Adrenal gland (tissue), 12 donors: Measurements from ENCODE around the gene CDC7. TPM values are rescaled to one million over a fixed set of nuclear protein-coding genes. Genes with fewer than 3 reads are reported as not detected.

ENCODE experiments used
- DNase-seq, 7 donors: peaks; one replicate each; pipeline ENCODE4 v3.0.0-alpha.2; 2019 to 2020
- H3K27ac ChIP-seq, 5 donors: fragments of 200-600 bp; sonication (generic) in 4 of 5; 1 replicate in 3 of 5; 2 replicates in 2 of 5; pipeline versions ENCODE4 v1.5.1 to v1.8.0; 2016 to 2020; ENCODE audit warnings: mild to moderate bottlenecking in 1 of 5
- H3K27me3 ChIP-seq: fragments of 200-600 bp; 2 replicates; pipeline ENCODE4 v1.8.0; 2021
- H3K36me3 ChIP-seq, 2 donors: fragments of 200-600 bp; replicated peaks in 1 of 2; 1 replicate in 1 of 2; 2 replicates in 1 of 2; pipeline versions ENCODE4 v1.5.1 to v1.8.0; 2018 to 2022
- H3K4me1 ChIP-seq, 2 donors: fragments of 200-600 bp; replicated peaks in 1 of 2; 1 replicate in 1 of 2; 2 replicates in 1 of 2; pipeline versions ENCODE4 v1.5.1 to v1.8.0; 2018 to 2021
- H3K4me3 ChIP-seq, 4 donors: fragments of 200-600 bp; sonication (generic) in 3 of 4; one replicate each; pipeline ENCODE4 v1.5.1; 2016 to 2018
- H3K9me3 ChIP-seq, 3 donors: fragments of 200-600 bp; sonication (generic) in 1 of 3; replicated peaks in 1 of 3; 1 replicate in 2 of 3; 2 replicates in 1 of 3; pipeline versions ENCODE4 v1.5.1 to v1.8.0; 2016 to 2021
- POLR2A ChIP-seq, 2 donors: fragments of 450-650 bp; IDR thresholded peaks; one replicate each; pipeline ENCODE4 v1.6.1; 2017; ENCODE audit warnings: antibody characterized with exemption in 2 of 2, mild to moderate bottlenecking in 2 of 2, moderate library complexity in 1 of 2
- whole genome bisulfite sequencing, 4 donors: extraction: QIAGEN DNeasy Blood & Tissue Kit in 2 of 4; methylation state at CpG; one replicate each; pipeline versions ENCODE4 v1.1.5 to v1.1.7; 2013 to 2017; 5-methylcytosine and 5-hydroxymethylcytosine counted together
- intact Hi-C, 2 donors: fragments of 100-400 bp; cut with DNase I; formaldehyde crosslinking; loops; one replicate each; pipeline versions ENCODE4 v1.14.1 to v1.15.0; 2022 to 2023
- polyA plus RNA-seq, 3 donors: library from polyadenylated mRNA; stranded (reverse); fragments of 200-250 nt in 2 of 3; fragments of 350-450 nt in 1 of 3; fragmentation: Illumina TruSeq in 1 of 3; extraction: RNeasy Lipid Tissue Mini Kit (QIAGEN cat#74804) in 1 of 3; gene quantifications; one replicate each; pipeline ENCODE4 v1.2.3, GENCODE V29; 2013 to 2014
- total RNA-seq, 9 donors: library from RNA; depleted of rRNA in 4 of 9; stranded (reverse); fragments of >200 nt in 4 of 9; fragments of 120-200 nt in 1 of 9; fragmentation: NEBNext Ultra II Directional in 1 of 9; extraction: Animal tissue kit (Norgen Biotek cat#: 25700) in 1 of 9; gene quantifications; one replicate each; pipeline versions ENCODE4 v1.1.0 to v1.2.4, GENCODE V29; 2013 to 2023
- TF ChIP-seq, protein P1 (sequence below), 6 experiments: fragments of 450-650 bp in 4 of 6; fragments of 200-600 bp in 2 of 6; sonication (generic) in 1 of 6; IDR thresholded peaks; 1 replicate in 5 of 6; 2 replicates in 1 of 6; pipeline versions ENCODE4 v1.5.1 to v1.8.0; 2016 to 2021; ENCODE audit warnings: antibody characterized with exemption in 6 of 6, mild to moderate bottlenecking in 2 of 6, moderate library complexity in 1 of 6
- donor health status: healthy with polysubstance abuse.
- donor health status: Bipolar disorder and iron deficiency.
- donor health status: DM: yes; HTN: yes; CAD: no.
- donor health status: DM: no; HTN: no; CAD: no.
- donor health status: DM: no; HTN: no; CAD: no.
- donor health status: DM: yes; HTN: yes; CAD: no.

CDC7 gene
- total and polyA plus RNA-seq, 12 donors: 1.6 to 15.7 (median 3.1) TPM

DNA sequence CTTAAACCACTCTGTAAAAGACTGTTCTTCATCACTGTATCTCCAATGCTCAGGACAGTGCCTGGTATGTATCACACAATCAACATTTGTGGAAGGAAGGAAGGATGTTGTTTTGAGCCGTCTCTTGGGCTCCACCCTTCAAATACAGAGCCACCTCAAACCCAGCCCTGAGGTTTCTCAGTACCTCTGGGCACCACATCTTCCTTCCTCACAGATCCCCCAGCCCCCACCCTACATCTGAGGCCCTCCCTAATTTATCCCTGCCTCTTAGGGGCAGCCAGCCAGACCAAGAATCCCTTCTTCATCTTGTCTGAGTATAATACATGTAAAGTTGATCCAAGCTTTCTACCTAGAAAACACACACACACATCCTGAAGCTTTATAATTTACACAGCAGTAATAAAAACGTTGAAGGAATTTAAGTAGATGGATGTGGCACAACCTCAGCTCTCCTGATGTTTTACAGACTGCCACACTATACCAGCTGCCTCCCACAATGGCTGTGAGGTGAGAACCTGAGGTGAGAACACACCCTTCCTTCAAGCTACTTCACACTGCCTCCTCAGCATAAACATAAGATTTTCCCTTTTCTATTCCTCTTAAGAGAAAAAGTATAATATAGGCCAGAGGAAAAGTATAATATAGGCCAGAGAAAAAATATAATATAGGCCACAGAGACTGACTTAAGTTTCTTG lies 48.5 kb downstream of the CDC7 start:
- Histone ChIP-seq H3K4me1 (peaks cover 5 to 17% of the 10 kb centered on the region in 2 donors), H3K4me3 (no peak overlapping the region), H3K27ac (no peak overlapping the region), H3K27me3 (no peaks in the 10 kb centered on the region), H3K9me3 (no peaks in the 10 kb centered on the region), H3K36me3 (no peaks in the 10 kb centered on the region)
- TF ChIP-seq POLR2A (IDR thresholded peaks at IDR 0.05): no peak
- 25 to 50% (median 46%) methylated on average over 2 of the region's 2 CpGs for WGBS, 4 donors
- no peak for DNase-seq
- intact Hi-C loops: no loop called here

DNA sequence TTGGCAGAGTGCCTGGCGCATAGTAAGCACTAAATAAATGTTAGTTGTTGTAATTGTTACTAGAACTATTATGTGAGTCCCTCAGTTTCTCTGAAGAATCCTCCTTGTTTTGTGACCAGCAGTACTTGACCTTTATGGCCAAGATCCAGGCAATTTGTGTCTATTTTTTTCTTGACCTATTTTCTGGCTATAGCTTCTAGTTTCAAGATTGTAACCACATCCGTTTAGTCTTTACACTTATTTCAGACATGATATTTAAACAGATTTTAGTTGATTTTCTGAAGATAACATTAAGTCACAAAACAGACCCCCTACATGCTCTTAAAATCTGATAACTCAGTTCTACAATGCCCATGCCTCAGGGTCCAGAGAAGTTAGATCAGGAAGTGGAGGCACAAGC lies 50.3 kb downstream of the CDC7 start:
- no peak overlapping the region for H3K4me3 ChIP-seq
- 66 to 79% (median 72%) methylated on average over 2 of the region's 2 CpGs for WGBS, 4 donors
- H3K9me3 ChIP-seq: no peaks in the 10 kb centered on the region
- peaks cover 11 to 24% of the 10 kb centered on the region in 2 donors for H3K4me1 ChIP-seq
- intact Hi-C loops: no loop called here
- TF ChIP-seq, protein P1, sequence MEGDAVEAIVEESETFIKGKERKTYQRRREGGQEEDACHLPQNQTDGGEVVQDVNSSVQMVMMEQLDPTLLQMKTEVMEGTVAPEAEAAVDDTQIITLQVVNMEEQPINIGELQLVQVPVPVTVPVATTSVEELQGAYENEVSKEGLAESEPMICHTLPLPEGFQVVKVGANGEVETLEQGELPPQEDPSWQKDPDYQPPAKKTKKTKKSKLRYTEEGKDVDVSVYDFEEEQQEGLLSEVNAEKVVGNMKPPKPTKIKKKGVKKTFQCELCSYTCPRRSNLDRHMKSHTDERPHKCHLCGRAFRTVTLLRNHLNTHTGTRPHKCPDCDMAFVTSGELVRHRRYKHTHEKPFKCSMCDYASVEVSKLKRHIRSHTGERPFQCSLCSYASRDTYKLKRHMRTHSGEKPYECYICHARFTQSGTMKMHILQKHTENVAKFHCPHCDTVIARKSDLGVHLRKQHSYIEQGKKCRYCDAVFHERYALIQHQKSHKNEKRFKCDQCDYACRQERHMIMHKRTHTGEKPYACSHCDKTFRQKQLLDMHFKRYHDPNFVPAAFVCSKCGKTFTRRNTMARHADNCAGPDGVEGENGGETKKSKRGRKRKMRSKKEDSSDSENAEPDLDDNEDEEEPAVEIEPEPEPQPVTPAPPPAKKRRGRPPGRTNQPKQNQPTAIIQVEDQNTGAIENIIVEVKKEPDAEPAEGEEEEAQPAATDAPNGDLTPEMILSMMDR (IDR thresholded peaks at IDR 0.05): no peak
- TF ChIP-seq POLR2A (IDR thresholded peaks at IDR 0.05): no peak
- H3K27ac ChIP-seq: no peak overlapping the region
- no peak for DNase-seq
- no peaks in the 10 kb centered on the region for H3K36me3 ChIP-seq
- no peaks in the 10 kb centered on the region for H3K27me3 ChIP-seq

DNA sequence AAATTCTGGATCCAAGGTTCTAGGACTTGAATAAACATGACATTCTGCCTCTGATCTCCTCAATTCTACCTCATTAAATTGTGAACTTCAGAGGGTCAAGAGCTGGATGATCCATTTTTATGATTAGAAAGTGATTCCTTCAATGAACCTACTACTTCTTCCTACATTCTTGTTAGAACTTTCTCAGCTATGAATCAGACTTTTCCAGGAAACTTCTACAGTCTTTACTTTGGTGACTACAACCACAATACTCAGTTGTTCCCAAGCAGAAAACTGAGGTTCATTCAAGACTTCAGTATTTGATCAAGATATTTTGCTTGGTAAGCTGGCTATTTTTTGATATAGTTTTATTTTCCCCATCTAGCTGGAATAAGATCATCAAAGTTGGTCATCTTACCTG lies 51.4 kb downstream of the CDC7 start:
- H3K9me3 ChIP-seq: no peaks in the 10 kb centered on the region
- peak overlapping the region in 2 of 5 donors; percentile 0 to 72 for H3K27ac ChIP-seq
- DNase-seq: no peak
- TF ChIP-seq, protein P1 (IDR thresholded peaks at IDR 0.05): no peak
- no peak for TF ChIP-seq POLR2A (IDR thresholded peaks at IDR 0.05)
- H3K4me3 ChIP-seq: no peak overlapping the region
- H3K36me3 ChIP-seq: no peaks in the 10 kb centered on the region
- H3K27me3 ChIP-seq: no peaks in the 10 kb centered on the region
- peaks cover 11 to 35% of the 10 kb centered on the region in 2 donors for H3K4me1 ChIP-seq
- intact Hi-C loops: no loop called here

DNA sequence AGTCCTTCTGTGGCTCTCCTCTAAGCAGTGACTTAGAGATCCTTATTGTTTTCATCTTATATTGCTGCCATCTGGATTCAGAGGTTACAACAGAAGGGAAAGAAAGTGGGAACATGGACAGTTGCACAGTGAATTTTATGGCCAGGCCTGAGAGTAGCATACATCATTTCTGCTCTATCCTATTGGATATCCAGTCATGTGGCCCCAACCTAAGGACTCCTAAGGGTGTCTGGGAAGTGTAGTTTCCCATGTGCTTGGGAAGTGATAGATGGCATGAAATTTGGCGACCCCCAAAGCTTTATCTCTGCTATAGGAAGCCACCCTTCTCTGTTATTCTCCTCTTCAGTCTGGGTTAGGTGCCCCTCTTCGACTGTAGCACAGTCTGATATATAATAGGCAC lies 51.9 kb downstream of the CDC7 start:
- Histone ChIP-seq H3K27ac (peak overlapping the region in 3 of 5 donors; percentile 0 to 72 (median 27)), H3K4me1 (peaks cover 11 to 37% of the 10 kb centered on the region in 2 donors), H3K9me3 (no peaks in the 10 kb centered on the region), H3K4me3 (no peak overlapping the region), H3K27me3 (no peaks in the 10 kb centered on the region), H3K36me3 (no peaks in the 10 kb centered on the region)
- TF ChIP-seq, protein P1 (IDR thresholded peaks at IDR 0.05): no peak
- 69 to 89% (median 80%) methylated on average over 2 of the region's 2 CpGs for WGBS, 4 donors
- intact Hi-C loops: no loop called here
- DNase-seq: no peak

DNA sequence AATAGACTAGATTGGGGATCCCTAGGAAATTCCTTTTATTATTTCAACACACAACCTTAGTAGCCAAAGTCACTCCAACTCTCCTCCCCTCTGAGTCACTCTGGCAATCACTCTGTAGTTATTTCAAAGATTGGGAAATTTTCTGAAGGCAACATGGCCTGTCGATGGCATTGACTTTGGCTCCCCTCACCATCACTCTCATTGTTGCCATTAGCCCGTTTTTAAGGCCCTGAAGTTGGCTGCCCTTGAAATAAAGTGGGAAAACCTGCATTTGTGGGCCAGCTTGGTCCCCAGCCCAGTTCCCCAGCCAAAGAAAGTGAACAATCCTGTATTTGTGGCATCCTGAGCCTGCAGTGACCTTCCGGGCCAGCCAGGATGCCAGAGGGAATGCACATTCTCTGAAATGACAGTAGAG lies 52.5 kb downstream of the CDC7 start:
- no peak overlapping the region for H3K4me3 ChIP-seq
- no peaks in the 10 kb centered on the region for H3K27me3 ChIP-seq
- intact Hi-C loops: no loop called here
- peak overlapping the region; percentile 10 to 88 (median 56) for H3K27ac ChIP-seq
- DNase-seq: peak; percentile 69 to 88 (median 76)
- no peaks in the 10 kb centered on the region for H3K9me3 ChIP-seq
- 23 to 41% (median 35%) methylated on average over 3 of the region's 3 CpGs for WGBS, 4 donors
- H3K4me1 ChIP-seq: peaks cover 11 to 37% of the 10 kb centered on the region in 2 donors
- TF ChIP-seq POLR2A (IDR thresholded peaks at IDR 0.05): no peak
- TF ChIP-seq, protein P1 (IDR thresholded peaks at IDR 0.05): peak in 1 of 6 experiments; percentile 11
- no peaks in the 10 kb centered on the region for H3K36me3 ChIP-seq
